ENCODE data around the gene CHD2. TPM values are rescaled to one million over a fixed set of nuclear protein-coding genes. Genes with fewer than 3 reads are reported as not detected.

The CHD2 gene
- total and polyA plus RNA-seq, 2 experiments from 2014 or later = 60.8 to 118 TPM

GRCh38 chr15:93066224-93066681 lies 166.1 kb downstream of the CHD2 start:
- no peaks in the 10 kb centered on the region for H3K9me3 ChIP-seq (ENCODE audit: low read depth)
- H3K27me3 ChIP-seq = peaks cover 5% of the 10 kb centered on the region
- no peaks in the 10 kb centered on the region for H3K36me3 ChIP-seq
- no peak for DNase-seq (ENCODE audit: low read depth in 1 of 2, low spot score in 1 of 2)
- peaks cover 24% of the 10 kb centered on the region for H3K4me1 ChIP-seq (ENCODE audit: low read depth)
- no peak for TF ChIP-seq CTCF (IDR thresholded peaks at IDR 0.05; ENCODE audit: low read depth, low read length)
- no peak overlapping the region for H3K4me3 ChIP-seq
- H3K27ac ChIP-seq = no peak overlapping the region

GRCh38 chr15:93066834-93067648 lies 166.9 kb downstream of the CHD2 start:
- Histone ChIP-seq H3K9me3 (ENCODE audit: low read depth) (no peaks in the 10 kb centered on the region), H3K4me1 (ENCODE audit: low read depth) (peaks cover 25% of the 10 kb centered on the region), H3K27me3 (peaks cover 9% of the 10 kb centered on the region), H3K36me3 (no peaks in the 10 kb centered on the region), H3K4me3 (no peak overlapping the region), H3K27ac (no peak overlapping the region)
- no peak for TF ChIP-seq CTCF (IDR thresholded peaks at IDR 0.05; ENCODE audit: low read depth, low read length)
- DNase-seq (ENCODE audit: low read depth in 1 of 2, low spot score in 1 of 2) = peak in 1 of 2 donors; percentile 32

- DNase-seq (ENCODE audit: low read depth in 1 of 2, low spot score in 1 of 2) = no peak
- H3K27me3 ChIP-seq = peaks cover 9% of the 10 kb centered on the region
- no peak for TF ChIP-seq CTCF (IDR thresholded peaks at IDR 0.05; ENCODE audit: low read depth, low read length)
- H3K9me3 ChIP-seq (ENCODE audit: low read depth) = no peaks in the 10 kb centered on the region
- no peak overlapping the region for H3K27ac ChIP-seq
- H3K4me1 ChIP-seq (ENCODE audit: low read depth) = peaks cover 18% of the 10 kb centered on the region
- H3K4me3 ChIP-seq = no peak overlapping the region
- H3K36me3 ChIP-seq = no peaks in the 10 kb centered on the region
Observed at GRCh38 chr15:93067649-93068085, 167.5 kb downstream of the CHD2 start.

- Histone ChIP-seq H3K4me3 (no peak overlapping the region), H3K27me3 (peaks cover 13% of the 10 kb centered on the region), H3K9me3 (ENCODE audit: low read depth) (no peaks in the 10 kb centered on the region), H3K27ac (no peak overlapping the region), H3K36me3 (no peaks in the 10 kb centered on the region), H3K4me1 (ENCODE audit: low read depth) (peaks cover 11% of the 10 kb centered on the region)
- DNase-seq (ENCODE audit: low read depth in 1 of 2, low spot score in 1 of 2) = no peak
- TF ChIP-seq CTCF (IDR thresholded peaks at IDR 0.05; ENCODE audit: low read depth, low read length) = no peak
Observed at GRCh38 chr15:93068581-93069199, 168.6 kb downstream of the CHD2 start.

GRCh38 chr15:93070132-93070531 lies 170.0 kb downstream of the CHD2 start:
- Histone ChIP-seq H3K36me3 (no peaks in the 10 kb centered on the region), H3K27me3 (peaks cover 28% of the 10 kb centered on the region), H3K9me3 (ENCODE audit: low read depth) (no peaks in the 10 kb centered on the region), H3K4me1 (ENCODE audit: low read depth) (peaks cover 9% of the 10 kb centered on the region), H3K4me3 (no peak overlapping the region), H3K27ac (no peak overlapping the region)
- DNase-seq (ENCODE audit: low read depth in 1 of 2, low spot score in 1 of 2) = no peak
- no peak for TF ChIP-seq CTCF (IDR thresholded peaks at IDR 0.05; ENCODE audit: low read depth, low read length)
